Stimulated activated CD8-positive, alpha-beta memory T cell treated with anti-CD3 and anti-CD28 coated beads, Interleukin-12 subunit alpha, Interleukin-12 subunit beta, amount 100 ng/mL, for 4 hours (primary cell): ENCODE results near the gene DYNC1I1.

Source experiments
- DNase-seq: peaks from one replicate; pipeline ENCODE4 v3.0.0-alpha.2; 2020; ENCODE audit warnings: low read depth

Gene DYNC1I1

GRCh38 chr7:95971716-95972115, 199.4 kb downstream of the DYNC1I1 start:
- no peak for DNase-seq

- no peak for DNase-seq
These were observed 200.2 kb downstream of the DYNC1I1 start for GRCh38 chr7:95972523-95972922.

- DNase-seq, result no peak
These were observed 201.8 kb downstream of the DYNC1I1 start for GRCh38 chr7:95974108-95974507.

- DNase-seq, result no peak
These were observed 204.2 kb downstream of the DYNC1I1 start for GRCh38 chr7:95976369-95977060.

- no peak for DNase-seq
These were observed 205.6 kb downstream of the DYNC1I1 start for GRCh38 chr7:95977994-95978393.

GRCh38 chr7:95980167-95980566, 207.8 kb downstream of the DYNC1I1 start:
- DNase-seq, result no peak

GRCh38 chr7:95980706-95981105, 208.4 kb downstream of the DYNC1I1 start:
- no peak for DNase-seq

- DNase-seq, result no peak
These were observed 213.9 kb downstream of the DYNC1I1 start for GRCh38 chr7:95986178-95986764.

GRCh38 chr7:95989301-95989700, 216.9 kb downstream of the DYNC1I1 start:
- DNase-seq, result no peak

GRCh38 chr7:95993380-95993779, 221.0 kb downstream of the DYNC1I1 start:
- DNase-seq, result no peak

GRCh38 chr7:95996174-95996573, 223.8 kb downstream of the DYNC1I1 start:
- DNase-seq, result no peak

- DNase-seq, result no peak
These were observed 224.5 kb downstream of the DYNC1I1 start for GRCh38 chr7:95996886-95997285.

- DNase-seq, result no peak
These were observed 225.3 kb downstream of the DYNC1I1 start for GRCh38 chr7:95997632-95998031.

GRCh38 chr7:95999481-95999880, 227.1 kb downstream of the DYNC1I1 start:
- DNase-seq, result no peak

GRCh38 chr7:96004578-96004977, 232.2 kb downstream of the DYNC1I1 start:
- DNase-seq, result no peak

- DNase-seq, result no peak
These were observed 232.9 kb downstream of the DYNC1I1 start for GRCh38 chr7:96005271-96005670.

GRCh38 chr7:96009148-96009547, 236.8 kb downstream of the DYNC1I1 start:
- DNase-seq, result no peak

- DNase-seq, result no peak
These were observed 241.5 kb downstream of the DYNC1I1 start for GRCh38 chr7:96013836-96014235.

GRCh38 chr7:96014617-96015016, 242.3 kb downstream of the DYNC1I1 start:
- DNase-seq, result no peak

GRCh38 chr7:96016056-96016586, 243.8 kb downstream of the DYNC1I1 start:
- DNase-seq, result no peak

GRCh38 chr7:96016735-96017134, 244.4 kb downstream of the DYNC1I1 start:
- no peak for DNase-seq

- no peak for DNase-seq
These were observed 245.5 kb downstream of the DYNC1I1 start for GRCh38 chr7:96017877-96018276.

GRCh38 chr7:96021568-96021967, 249.2 kb downstream of the DYNC1I1 start:
- no peak for DNase-seq

- no peak for DNase-seq
These were observed 251.0 kb downstream of the DYNC1I1 start for GRCh38 chr7:96023387-96023786.
